Endothelial cell of umbilical vein (primary cell): Measurements from ENCODE around the gene MYRIP. TPM values are rescaled to one million over a fixed set of nuclear protein-coding genes. Genes with fewer than 3 reads are reported as not detected.

ENCODE experiments used
- BruUV-seq: library from RNA; stranded (reverse); fragments of 400-500 nt; replicated peaks from 2 replicates; lab custom pipeline; 2021; lab: Mats Ljungman, UMichigan
- CTCF ChIA-PET: fragments of 300-600, 350-600 bp; sonication (Branson Sonifier 250); formaldehyde crosslinking; loops from one replicate; lab custom pipeline; 2021; ENCODE audit warnings: antibody characterized with exemption, inconsistent platforms; lab: Charles Lee
- POLR2A ChIA-PET: fragments of 300-600, 350-600 bp; sonication (Branson Sonifier 250); formaldehyde crosslinking; loops from one replicate; lab custom pipeline; 2021; ENCODE audit warnings: antibody characterized with exemption, inconsistent platforms; lab: Charles Lee
- DNase-seq: peaks from one replicate; pipeline ENCODE4 v3.0.0-alpha.2; 2011; ENCODE audit warnings: low read depth, low spot score
- FAIRE-seq: peaks from 2 replicates; lab custom pipeline; 2011; peaks lifted over from hg19 to GRCh38; lab: Jason Lieb, UNC
- H2AFZ ChIP-seq: 2 replicates; pipeline ENCODE4 v1.6.0; 2012; ENCODE audit warnings: low read depth, low read length, control low read depth, inconsistent platforms
- H3K27ac ChIP-seq: 2 replicates; pipeline ENCODE4 v1.5.1; 2011; ENCODE audit warnings: low read depth, mild to moderate bottlenecking, control low read depth, low read length, moderate library complexity; ENCODE audit not compliant: insufficient read depth
- H3K27me3 ChIP-seq, 2 experiments: 2 replicates each; pipeline versions ENCODE4 v1.6.0 to v1.6.1; 2011; ENCODE audit warnings: low read length in 2 of 2, mixed read lengths in 1 of 2; ENCODE audit not compliant: control insufficient read depth in 2 of 2, insufficient read depth in 2 of 2
- H3K36me3 ChIP-seq, 2 experiments: 2 replicates in 1 of 2; 3 replicates in 1 of 2; pipeline ENCODE4 v1.5.1; 2011; ENCODE audit warnings: low read length in 2 of 2, mild to moderate bottlenecking in 1 of 2, moderate library complexity in 1 of 2; ENCODE audit not compliant: control insufficient read depth in 2 of 2, insufficient read depth in 2 of 2; ENCODE audit errors: extremely low read depth in 1 of 2
- H3K4me1 ChIP-seq: 3 replicates; pipeline ENCODE4 v1.5.1; 2011; ENCODE audit warnings: mild to moderate bottlenecking, low read length; ENCODE audit not compliant: control insufficient read depth, insufficient read depth; ENCODE audit errors: extremely low read depth
- H3K4me2 ChIP-seq: 2 replicates; pipeline ENCODE4 v1.6.1; 2011; ENCODE audit warnings: low read length, control low read depth, mixed read lengths; ENCODE audit not compliant: insufficient read depth
- H3K4me3 ChIP-seq, 3 experiments: fragments of 200-600 bp in 1 of 3; sonication (generic), shearing (Covaris generic) in 1 of 3; replicated peaks in 1 of 3; 2 replicates each; pipeline ENCODE4 v1.5.1; 2011 to 2016; ENCODE audit warnings: control low read depth in 3 of 3, low read length in 3 of 3, mild to moderate bottlenecking in 2 of 3, inconsistent platforms in 1 of 3, low read depth in 1 of 3, moderate library complexity in 1 of 3; ENCODE audit not compliant: insufficient read depth in 1 of 3
- H3K79me2 ChIP-seq: 2 replicates; pipeline ENCODE4 v1.6.0; 2012; ENCODE audit warnings: low read length, inconsistent platforms; ENCODE audit not compliant: control insufficient read depth, insufficient read depth
- H3K9ac ChIP-seq: replicated peaks from 2 replicates; pipeline ENCODE3; 2011; ENCODE audit warnings: low read length, control low read depth; ENCODE audit not compliant: insufficient read depth; ENCODE audit errors: extremely low read depth
- H3K9me1 ChIP-seq: replicated peaks from 3 replicates; pipeline ENCODE4 v1.6.0; 2011; ENCODE audit warnings: mild to moderate bottlenecking, low read length; ENCODE audit not compliant: control insufficient read depth, insufficient read depth; ENCODE audit errors: extremely low read depth
- H3K9me3 ChIP-seq: replicated peaks from 2 replicates; pipeline ENCODE4 v1.5.1; 2012; ENCODE audit warnings: low read length, inconsistent platforms; ENCODE audit not compliant: control insufficient read depth, insufficient read depth
- H4K20me1 ChIP-seq: replicated peaks from 2 replicates; pipeline ENCODE3; 2011; ENCODE audit warnings: mild to moderate bottlenecking, low read length; ENCODE audit not compliant: control insufficient read depth, insufficient read depth; ENCODE audit errors: extremely low read depth
- CTCF ChIP-seq, 2 donors: IDR thresholded peaks; 1 replicate in 1 of 2; 2 replicates in 1 of 2; pipeline ENCODE4 v1.5.1; 2011; ENCODE audit warnings: low read length in 2 of 2, mild to moderate bottlenecking in 2 of 2, moderate library complexity in 2 of 2, control low read depth in 1 of 2, inconsistent platforms in 1 of 2, low read depth in 1 of 2; ENCODE audit not compliant: insufficient read depth in 1 of 2; ENCODE audit errors: extremely low read depth in 1 of 2
- EZH2 ChIP-seq: IDR thresholded peaks from 2 replicates; pipeline ENCODE4 v1.6.1; 2012; ENCODE audit warnings: borderline replicate concordance, low read depth, mild to moderate bottlenecking, moderate library complexity, low read length, inconsistent platforms; ENCODE audit not compliant: severe bottlenecking
- FOS ChIP-seq: IDR thresholded peaks from 2 replicates; pipeline ENCODE4 v1.6.1; 2011; ENCODE audit warnings: mild to moderate bottlenecking, low read length, moderate library complexity, borderline replicate concordance; ENCODE audit not compliant: insufficient read depth
- GATA2 ChIP-seq: IDR thresholded peaks from 2 replicates; pipeline ENCODE4 v1.7.0; 2011; ENCODE audit warnings: low read depth, mild to moderate bottlenecking, moderate library complexity, mixed read lengths, low read length; ENCODE audit not compliant: insufficient read length, insufficient read depth
- JUN ChIP-seq: IDR thresholded peaks from 2 replicates; pipeline ENCODE4 v1.6.1; 2011; ENCODE audit warnings: borderline replicate concordance, low read depth; ENCODE audit not compliant: insufficient read length, insufficient read depth
- MAX ChIP-seq: IDR thresholded peaks from 2 replicates; pipeline ENCODE4 v1.6.1; 2011; ENCODE audit not compliant: insufficient read depth, insufficient read length
- MYC ChIP-seq: IDR thresholded peaks from one replicate; pipeline ENCODE4 v1.6.1; 2011; ENCODE audit warnings: mild to moderate bottlenecking, low read depth, low read length
- POLR2A ChIP-seq: IDR thresholded peaks from 2 replicates; pipeline ENCODE4 v1.6.1; 2012; ENCODE audit warnings: low read depth, mild to moderate bottlenecking, control low read depth, low read length
- POLR2AphosphoS5 ChIP-seq: IDR thresholded peaks from 2 replicates; pipeline ENCODE4 v1.6.1; 2012; ENCODE audit warnings: low read depth, mild to moderate bottlenecking, control low read depth, low read length, moderate library complexity; ENCODE audit not compliant: insufficient read depth
- dilution Hi-C: fragments of 300-500 bp; cut with MboI; formaldehyde crosslinking; loops from one replicate; pipeline ENCODE4 v1.15.0; 2019; ENCODE audit warnings: low sequenced_read_pairs; ENCODE audit not compliant: extremely low pct_ligation_motif_present
- intact Hi-C: fragments of 100-400 bp; cut with micrococcal nuclease; formaldehyde crosslinking; loops from one replicate; pipeline ENCODE4 v1.10.0; 2022
- polyA plus RNA-seq, 4 experiments: library from polyadenylated mRNA; depleted of rRNA in 3 of 4; stranded (reverse) in 3 of 4; unstranded in 1 of 4; fragments of >200 nt; gene quantifications; 2 replicates each; pipeline versions ENCODE4 v1.2.1 to v1.2.3, GENCODE V29; 2011 to 2012; ENCODE audit warnings: missing spikeins in 1 of 4
- total RNA-seq: library from RNA; stranded (reverse); gene quantifications from 2 replicates; pipeline ENCODE4 v1.2.3, GENCODE V29; 2021

MYRIP gene
- total and polyA plus RNA-seq, 2 donors (not counting 3 experiments of a cell fraction or from before 2014, with no cell fraction given): 6.7 to 11.9 TPM

GRCh38 chr3:39779511-39780230 lies 29.7 kb upstream of the MYRIP start:
- DNase-seq (no peak), FAIRE-seq (no peak)
- no TSS peak for BruUV-seq
- no peaks in the 10 kb centered on the region for H3K4me1 ChIP-seq
- dilution Hi-C loops: no loop called here
- no peaks in the 10 kb centered on the region for H3K9me3 ChIP-seq
- no peaks in the 10 kb centered on the region for H3K9me1 ChIP-seq
- H3K79me2 ChIP-seq: no peaks in the 10 kb centered on the region
- intact Hi-C loops: no loop called here
- POLR2A ChIA-PET: no interaction called here
- no peak overlapping the region for H3K27ac ChIP-seq
- H3K27me3 ChIP-seq: no peaks in the 10 kb centered on the region
- H2AFZ ChIP-seq: no peak overlapping the region
- no peaks in the 10 kb centered on the region for H4K20me1 ChIP-seq
- no peak for TF ChIP-seq EZH2
- H3K4me3 ChIP-seq: no peak overlapping the region
- H3K36me3 ChIP-seq: no peaks in the 10 kb centered on the region
- no peak overlapping the region for H3K4me2 ChIP-seq
- H3K9ac ChIP-seq: no peak overlapping the region
- CTCF ChIA-PET: interaction anchor here (0.7 kb wide), 1 partner anchor 1910 kb away, joined by 3 read pairs; no protein-coding TSS in a partner anchor

- Histone ChIP-seq H3K27me3 (no peaks in the 10 kb centered on the region), H3K36me3 (no peaks in the 10 kb centered on the region), H3K9me3 (no peaks in the 10 kb centered on the region), H3K27ac (no peak overlapping the region), H3K4me3 (no peak overlapping the region), H3K9ac (no peak overlapping the region), H2AFZ (no peak overlapping the region), H3K9me1 (no peaks in the 10 kb centered on the region), H3K4me2 (no peak overlapping the region), H4K20me1 (no peaks in the 10 kb centered on the region), H3K79me2 (no peaks in the 10 kb centered on the region), H3K4me1 (no peaks in the 10 kb centered on the region)
- CTCF ChIA-PET: interaction anchor here (0.7 kb wide), 1 partner anchor 1911 kb away, joined by 3 read pairs; no protein-coding TSS in a partner anchor
- no TSS peak for BruUV-seq
- dilution Hi-C loops: no loop called here
- POLR2A ChIA-PET: no interaction called here
- FAIRE-seq: no peak
- no peak for TF ChIP-seq MAX
- TF ChIP-seq JUN: no peak
- TF ChIP-seq POLR2A: no peak
- no peak for TF ChIP-seq EZH2
- TF ChIP-seq POLR2AphosphoS5: no peak
- no peak for TF ChIP-seq MYC
- no peak for TF ChIP-seq CTCF (IDR thresholded peaks at IDR 0.05; ENCODE audit: extremely low read depth in 1 of 2, insufficient read depth in 1 of 2, low read depth in 1 of 2, low read length in 2 of 2)
- no peak for TF ChIP-seq GATA2
- TF ChIP-seq FOS: no peak
- DNase-seq: no peak
- intact Hi-C loops: no loop called here
Measured at GRCh38 chr3:39780352-39780751, 29.1 kb upstream of the MYRIP start.
